C4-2B (cell line): Measurements from ENCODE around the gene MSTN.

Experiments used
- CTCF ChIP-seq: fragments of 450-650 bp; conservative IDR thresholded peaks from 2 replicates; pipeline ENCODE4 v1.5.1; 2017; ENCODE audit warnings: mild to moderate bottlenecking
- ZFX ChIP-seq: fragments of 450-650 bp; IDR thresholded peaks from 2 replicates; pipeline ENCODE4 v1.6.1; 2017

- TF ChIP-seq CTCF (no peak), ZFX (no peak)
Observed at GRCh38 chr2:190053426-190053825, 9.1 kb downstream of the MSTN start.
